Kidney (tissue), 14 donors: ENCODE data around the gene ZDHHC14. TPM values are rescaled to one million over a fixed set of nuclear protein-coding genes. Genes with fewer than 3 reads are reported as not detected.
"Not testable (repeated sequence)": the region's sequence is repeated elsewhere in the genome, so short reads cannot be mapped to it uniquely, and the experiment has no call there.

Experiments
- DNase-seq, 5 donors: peaks; one replicate each; pipeline ENCODE4 v3.0.0-alpha.2; 2013 to 2020
- FAIRE-seq: peaks from 2 replicates; lab custom pipeline; 2012; peaks lifted over from hg19 to GRCh38; lab: Jason Lieb, UNC
- H3K27ac ChIP-seq, 2 donors: one replicate each; pipeline ENCODE4 v1.7.0; 2013; ENCODE audit warnings: low read depth in 2 of 2, low read length in 2 of 2, inconsistent platforms in 1 of 2
- H3K27me3 ChIP-seq: one replicate; pipeline ENCODE4 v1.7.1; 2013; ENCODE audit warnings: low read length, inconsistent platforms; ENCODE audit not compliant: control insufficient read depth, insufficient read depth
- H3K36me3 ChIP-seq, 3 donors: one replicate each; pipeline versions ENCODE4 v1.7.0 to v1.7.1; 2013; ENCODE audit warnings: low read length in 3 of 3, control low read depth in 1 of 3, inconsistent platforms in 1 of 3; ENCODE audit not compliant: insufficient read depth in 3 of 3, control insufficient read depth in 2 of 3
- H3K4me1 ChIP-seq, 3 donors: one replicate each; pipeline versions ENCODE4 v1.7.0 to v1.7.1; 2013; ENCODE audit warnings: low read length in 3 of 3, inconsistent platforms in 1 of 3, low read depth in 1 of 3; ENCODE audit not compliant: control insufficient read depth in 2 of 3, insufficient read depth in 2 of 3
- H3K4me3 ChIP-seq, 3 donors: one replicate each; pipeline versions ENCODE4 v1.7.0 to v1.8.1; 2013; ENCODE audit warnings: low read length in 3 of 3, control low read depth in 1 of 3, inconsistent platforms in 1 of 3
- H3K9ac ChIP-seq, 3 donors: one replicate each; pipeline versions ENCODE4 v1.7.0 to v1.7.1; 2013; ENCODE audit warnings: low read length in 3 of 3, control low read depth in 1 of 3, inconsistent platforms in 1 of 3
- H3K9me3 ChIP-seq, 3 donors: one replicate each; pipeline versions ENCODE4 v1.7.0 to v1.7.1; 2013; ENCODE audit warnings: low read length in 3 of 3, control low read depth in 1 of 3, inconsistent platforms in 1 of 3; ENCODE audit not compliant: control insufficient read depth in 2 of 3, insufficient read depth in 1 of 3
- intact Hi-C: fragments of 100-400 bp; cut with DNase I; formaldehyde crosslinking; loops from one replicate; pipeline ENCODE4 v1.11.1; 2022
- polyA plus RNA-seq: library from polyadenylated mRNA; stranded (reverse); fragments of 350-450 nt; fragmentation: Illumina TruSeq; extraction: RNeasy Lipid Tissue Mini Kit (QIAGEN cat#74804); gene quantifications from one replicate; pipeline ENCODE4 v1.2.3, GENCODE V29; 2014; ENCODE audit warnings: low read depth, low replicate concordance; ENCODE audit not compliant: insufficient read depth
- total RNA-seq: library from RNA; stranded (reverse); fragmentation: NEBNext Ultra II Directional; extraction: Animal tissue kit (Norgen Biotek cat#: 25700); gene quantifications from one replicate; pipeline ENCODE4 v1.2.1, GENCODE V29; 2021
- TF ChIP-seq, protein P1 (sequence below): IDR thresholded peaks from 3 replicates; pipeline ENCODE4 v1.5.1; 2012; ENCODE audit warnings: mild to moderate bottlenecking, moderate library complexity, borderline replicate concordance; ENCODE audit not compliant: insufficient read depth; ENCODE audit errors: extremely low read depth
- donor health status: control.
- donor health status: control.
- donor health status: control.
- donor health status: control.
- donor health status: control.
- donor health status: DM: yes; HTN: yes; CAD: no.
- donor health status: Normal renal cell carcinoma (clear cell type).

Gene ZDHHC14
- total and polyA plus RNA-seq, 2 donors from 2014 or later = 13.5 to 26.7 TPM

- intact Hi-C loops = no loop called here
- Histone ChIP-seq H3K4me1 (no peaks in the 10 kb centered on the region), H3K36me3 (no peaks in the 10 kb centered on the region), H3K27me3 (no peaks in the 10 kb centered on the region), H3K27ac (no peak overlapping the region), H3K9me3 (no peaks in the 10 kb centered on the region), H3K9ac (no peak overlapping the region), H3K4me3 (no peak overlapping the region)
- TF ChIP-seq, protein P1, sequence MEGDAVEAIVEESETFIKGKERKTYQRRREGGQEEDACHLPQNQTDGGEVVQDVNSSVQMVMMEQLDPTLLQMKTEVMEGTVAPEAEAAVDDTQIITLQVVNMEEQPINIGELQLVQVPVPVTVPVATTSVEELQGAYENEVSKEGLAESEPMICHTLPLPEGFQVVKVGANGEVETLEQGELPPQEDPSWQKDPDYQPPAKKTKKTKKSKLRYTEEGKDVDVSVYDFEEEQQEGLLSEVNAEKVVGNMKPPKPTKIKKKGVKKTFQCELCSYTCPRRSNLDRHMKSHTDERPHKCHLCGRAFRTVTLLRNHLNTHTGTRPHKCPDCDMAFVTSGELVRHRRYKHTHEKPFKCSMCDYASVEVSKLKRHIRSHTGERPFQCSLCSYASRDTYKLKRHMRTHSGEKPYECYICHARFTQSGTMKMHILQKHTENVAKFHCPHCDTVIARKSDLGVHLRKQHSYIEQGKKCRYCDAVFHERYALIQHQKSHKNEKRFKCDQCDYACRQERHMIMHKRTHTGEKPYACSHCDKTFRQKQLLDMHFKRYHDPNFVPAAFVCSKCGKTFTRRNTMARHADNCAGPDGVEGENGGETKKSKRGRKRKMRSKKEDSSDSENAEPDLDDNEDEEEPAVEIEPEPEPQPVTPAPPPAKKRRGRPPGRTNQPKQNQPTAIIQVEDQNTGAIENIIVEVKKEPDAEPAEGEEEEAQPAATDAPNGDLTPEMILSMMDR = no peak
- FAIRE-seq (no peak), DNase-seq (no peak)
These were observed 177.7 kb downstream of the ZDHHC14 start for GRCh38 chr6:157558487-157559200.

DNA sequence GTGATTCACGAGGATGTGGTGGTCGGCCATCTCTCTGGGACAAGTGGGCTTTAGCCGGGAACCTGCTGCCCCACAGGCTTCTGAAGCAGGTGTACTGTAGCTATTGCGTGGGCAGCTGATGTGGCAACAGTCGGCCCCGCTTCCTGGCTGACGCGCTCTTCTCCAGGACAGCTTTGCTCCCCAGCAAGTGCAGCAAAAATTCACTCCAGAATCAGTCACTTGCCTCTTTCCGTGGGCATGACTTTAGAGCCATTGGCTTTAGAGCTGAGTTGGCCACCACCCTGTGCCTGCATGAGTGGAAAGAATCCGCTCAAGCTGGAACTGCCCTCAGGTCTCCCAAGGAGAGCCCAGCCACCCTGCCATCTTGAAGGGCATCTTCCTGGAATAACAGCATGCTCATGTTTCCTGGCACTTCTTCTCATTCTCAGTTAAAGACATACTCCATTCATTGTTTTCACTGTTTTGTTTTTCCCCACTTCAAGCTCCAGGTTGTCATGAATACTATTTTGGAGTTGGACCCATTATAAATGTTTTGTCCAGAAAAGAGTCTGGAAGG, 178.3 kb downstream of the ZDHHC14 start:
- Histone ChIP-seq H3K4me1 (no peaks in the 10 kb centered on the region), H3K9ac (no peak overlapping the region), H3K9me3 (no peaks in the 10 kb centered on the region), H3K27ac (no peak overlapping the region), H3K36me3 (no peaks in the 10 kb centered on the region), H3K4me3 (no peak overlapping the region), H3K27me3 (no peaks in the 10 kb centered on the region)
- DNase-seq = no peak
- TF ChIP-seq, protein P1 = no peak
- FAIRE-seq = no peak
- intact Hi-C loops = no loop called here

GRCh38 chr6:157560063-157560462, 179.1 kb downstream of the ZDHHC14 start:
- H3K36me3 ChIP-seq, DNase-seq, H3K27ac ChIP-seq, FAIRE-seq, H3K4me3 ChIP-seq, H3K27me3 ChIP-seq, H3K4me1 ChIP-seq, H3K9ac ChIP-seq, H3K9me3 ChIP-seq, intact Hi-C loops: not testable (repeated sequence)

- Histone ChIP-seq H3K9me3 (no peaks in the 10 kb centered on the region), H3K9ac (no peak overlapping the region), H3K27ac (no peak overlapping the region), H3K27me3 (no peaks in the 10 kb centered on the region), H3K4me1 (no peaks in the 10 kb centered on the region), H3K4me3 (no peak overlapping the region), H3K36me3 (no peaks in the 10 kb centered on the region)
- DNase-seq = no peak
- TF ChIP-seq, protein P1 = no peak
- no peak for FAIRE-seq
- intact Hi-C loops = no loop called here
These were observed 179.9 kb downstream of the ZDHHC14 start for GRCh38 chr6:157560691-157561413.
